Smooth muscle cell (in vitro differentiated cells): Measurements from ENCODE around the gene CPLANE2. TPM values are rescaled to one million over a fixed set of nuclear protein-coding genes. Genes with fewer than 3 reads are reported as not detected.

Experiments
- DNase-seq: peaks from one replicate; lab custom pipeline; 2025; ENCODE audit not compliant: unreplicated experiment; lab: John Stamatoyannopoulos, UW
- H2AFZ ChIP-seq: fragments of 200-600 bp; sonication (generic); 2 replicates; pipeline ENCODE4 v1.6.0; 2016; ENCODE audit warnings: antibody characterized with exemption, low read depth, mild to moderate bottlenecking
- H3F3A ChIP-seq: fragments of 200-600 bp; sonication (generic); 2 replicates; pipeline ENCODE4 v1.6.0; 2017; ENCODE audit warnings: antibody characterized with exemption, low read depth
- H3K27ac ChIP-seq: fragments of 200-600 bp; sonication (generic); 2 replicates; pipeline ENCODE4 v1.5.1; 2016; ENCODE audit warnings: low read depth, mild to moderate bottlenecking
- H3K27me3 ChIP-seq: fragments of 200-600 bp; sonication (generic); 2 replicates; pipeline ENCODE4 v1.6.1; 2016; ENCODE audit warnings: low read depth, mild to moderate bottlenecking
- H3K36me3 ChIP-seq: fragments of 200-600 bp; sonication (generic); 2 replicates; pipeline ENCODE4 v1.5.1; 2016; ENCODE audit warnings: low read depth
- H3K4me1 ChIP-seq: fragments of 200-600 bp; sonication (generic); 2 replicates; pipeline ENCODE4 v1.5.1; 2016; ENCODE audit warnings: low read depth
- H3K4me2 ChIP-seq: fragments of 200-600 bp; sonication (generic); 2 replicates; pipeline ENCODE4 v1.6.0; 2016; ENCODE audit warnings: mild to moderate bottlenecking
- H3K4me3 ChIP-seq: fragments of 200-600 bp; sonication (generic); 2 replicates; pipeline ENCODE4 v1.5.1; 2016; ENCODE audit warnings: mild to moderate bottlenecking
- H3K79me2 ChIP-seq: fragments of 200-600 bp; sonication (generic); 2 replicates; pipeline ENCODE4 v1.6.0; 2016; ENCODE audit warnings: low read depth, mild to moderate bottlenecking
- H3K9ac ChIP-seq: fragments of 200-600 bp; sonication (generic); 2 replicates; pipeline ENCODE4 v1.6.0; 2016; ENCODE audit warnings: low read depth
- H3K9me3 ChIP-seq: fragments of 200-600 bp; sonication (generic); replicated peaks from 2 replicates; pipeline ENCODE4 v1.5.1; 2016; ENCODE audit warnings: low read depth
- H4K20me1 ChIP-seq: fragments of 200-600 bp; sonication (generic); 2 replicates; pipeline ENCODE4 v1.6.0; 2016; ENCODE audit warnings: low read depth
- WGBS: methylation state at CpG from one replicate; pipeline ENCODE4 v1.1.7; 2016; ENCODE audit warnings: low lambda C conversion rate; 5-methylcytosine and 5-hydroxymethylcytosine counted together
- polyA plus RNA-seq: library from polyadenylated mRNA; unstranded; fragments of >200 nt; fragmentation: Nextera tagmentation; extraction: Ambion mirVana; gene quantifications from 2 replicates; pipeline ENCODE4 v1.2.1, GENCODE V29; 2016
- total RNA-seq: library from RNA; depleted of rRNA; stranded (reverse); fragments of >200 nt; gene quantifications from 2 replicates; pipeline ENCODE4 v1.2.3, GENCODE V29; 2014
- TF ChIP-seq, protein P1 (sequence below): fragments of 200-600 bp; sonication (generic); IDR thresholded peaks from 2 replicates; pipeline ENCODE4 v1.5.1; 2017; ENCODE audit warnings: borderline replicate concordance, mild to moderate bottlenecking, antibody characterized with exemption; ENCODE audit not compliant: insufficient read depth, poor library complexity, severe bottlenecking

The CPLANE2 gene
- total and polyA plus RNA-seq, 2 experiments from 2014 or later: 2.2 to 2.5 TPM

GRCh38 chr1:16218674-16219071, 18.3 kb downstream of the CPLANE2 start:
- 97% methylated on average over 6 of the region's 6 CpGs for WGBS
- H3K4me3 ChIP-seq: no peak overlapping the region
- H3K27ac ChIP-seq: no peak overlapping the region
- no peak overlapping the region for H3K9ac ChIP-seq
- no peak for DNase-seq
- H3K36me3 ChIP-seq: no peaks in the 10 kb centered on the region
- H3F3A ChIP-seq: no peaks in the 10 kb centered on the region
- H3K4me1 ChIP-seq: no peaks in the 10 kb centered on the region
- no peaks in the 10 kb centered on the region for H4K20me1 ChIP-seq
- TF ChIP-seq, protein P1, sequence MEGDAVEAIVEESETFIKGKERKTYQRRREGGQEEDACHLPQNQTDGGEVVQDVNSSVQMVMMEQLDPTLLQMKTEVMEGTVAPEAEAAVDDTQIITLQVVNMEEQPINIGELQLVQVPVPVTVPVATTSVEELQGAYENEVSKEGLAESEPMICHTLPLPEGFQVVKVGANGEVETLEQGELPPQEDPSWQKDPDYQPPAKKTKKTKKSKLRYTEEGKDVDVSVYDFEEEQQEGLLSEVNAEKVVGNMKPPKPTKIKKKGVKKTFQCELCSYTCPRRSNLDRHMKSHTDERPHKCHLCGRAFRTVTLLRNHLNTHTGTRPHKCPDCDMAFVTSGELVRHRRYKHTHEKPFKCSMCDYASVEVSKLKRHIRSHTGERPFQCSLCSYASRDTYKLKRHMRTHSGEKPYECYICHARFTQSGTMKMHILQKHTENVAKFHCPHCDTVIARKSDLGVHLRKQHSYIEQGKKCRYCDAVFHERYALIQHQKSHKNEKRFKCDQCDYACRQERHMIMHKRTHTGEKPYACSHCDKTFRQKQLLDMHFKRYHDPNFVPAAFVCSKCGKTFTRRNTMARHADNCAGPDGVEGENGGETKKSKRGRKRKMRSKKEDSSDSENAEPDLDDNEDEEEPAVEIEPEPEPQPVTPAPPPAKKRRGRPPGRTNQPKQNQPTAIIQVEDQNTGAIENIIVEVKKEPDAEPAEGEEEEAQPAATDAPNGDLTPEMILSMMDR: no peak
- H3K79me2 ChIP-seq: no peaks in the 10 kb centered on the region
- no peak overlapping the region for H2AFZ ChIP-seq
- H3K9me3 ChIP-seq: no peaks in the 10 kb centered on the region
- no peak overlapping the region for H3K4me2 ChIP-seq
- H3K27me3 ChIP-seq: no peaks in the 10 kb centered on the region

GRCh38 chr1:16218014-16218673, 18.8 kb downstream of the CPLANE2 start:
- Histone ChIP-seq H3K9ac (no peak overlapping the region), H3K79me2 (no peaks in the 10 kb centered on the region), H3K4me3 (no peak overlapping the region), H2AFZ (no peak overlapping the region), H3K36me3 (no peaks in the 10 kb centered on the region), H3K4me1 (no peaks in the 10 kb centered on the region), H3K4me2 (peak overlapping the region; percentile 85), H3K27me3 (no peaks in the 10 kb centered on the region), H3F3A (no peaks in the 10 kb centered on the region), H4K20me1 (no peaks in the 10 kb centered on the region), H3K27ac (no peak overlapping the region), H3K9me3 (no peaks in the 10 kb centered on the region)
- WGBS: 84% methylated on average over 12 of the region's 12 CpGs
- TF ChIP-seq, protein P1: no peak
- no peak for DNase-seq

GRCh38 chr1:16217061-16217785, 19.8 kb downstream of the CPLANE2 start:
- Histone ChIP-seq H3K27ac (no peak overlapping the region), H3K36me3 (no peaks in the 10 kb centered on the region), H3K9ac (no peak overlapping the region), H4K20me1 (no peaks in the 10 kb centered on the region), H3K79me2 (no peaks in the 10 kb centered on the region), H3K4me3 (peak overlapping the region; percentile 49), H3F3A (no peaks in the 10 kb centered on the region), H3K9me3 (no peaks in the 10 kb centered on the region), H3K4me1 (no peaks in the 10 kb centered on the region), H2AFZ (no peak overlapping the region), H3K27me3 (no peaks in the 10 kb centered on the region), H3K4me2 (peak overlapping the region; percentile 85)
- peak; percentile 91 for DNase-seq
- TF ChIP-seq, protein P1: no peak
- 5% methylated on average over 38 of the region's 46 CpGs for WGBS
